Right lobe of liver (tissue), 6 donors: ENCODE results near the gene MATK. TPM values are rescaled to one million over a fixed set of nuclear protein-coding genes. Genes with fewer than 3 reads are reported as not detected.
A peak's percentile ranks its signal among the peaks of the same experiment; 100 is the strongest.
"Not testable (repeated sequence)": the region's sequence is repeated elsewhere in the genome, so short reads cannot be mapped to it uniquely, and the experiment has no call there.

ENCODE experiments used
- ATAC-seq, 4 donors: fragments of 200-7000 bp; cut with Tn5 transposase; one replicate each; pipeline ENCODE4 v1.9.1; 2020; ENCODE audit warnings: mild to moderate bottlenecking in 4 of 4, moderate library complexity in 4 of 4
- DNase-seq, 3 donors: peaks; one replicate each; pipeline ENCODE4 v3.0.0-alpha.2; 2020
- H3K27ac ChIP-seq, 3 donors: fragments of 200-600 bp; one replicate each; pipeline ENCODE4 v1.8.0; 2022
- H3K27me3 ChIP-seq, 2 donors: fragments of 200-600 bp; one replicate each; pipeline ENCODE4 v1.8.0; 2022
- H3K36me3 ChIP-seq, 4 donors: fragments of 200-600 bp; sonication (generic) in 1 of 4; one replicate each; pipeline versions ENCODE4 v1.5.1 to v1.8.0; 2017 to 2022; ENCODE audit warnings: control low read depth in 1 of 4
- H3K4me1 ChIP-seq, 4 donors: fragments of 200-600 bp; sonication (generic) in 1 of 4; one replicate each; pipeline versions ENCODE4 v1.5.1 to v1.8.0; 2017 to 2022; ENCODE audit warnings: control low read depth in 1 of 4
- H3K4me3 ChIP-seq, 3 donors: fragments of 200-600 bp; one replicate each; pipeline ENCODE4 v1.8.0; 2022
- H3K9me3 ChIP-seq, 4 donors: fragments of 200-600 bp; sonication (generic) in 1 of 4; one replicate each; pipeline versions ENCODE4 v1.5.1 to v1.8.0; 2017 to 2022; ENCODE audit warnings: control low read depth in 1 of 4
- CTCF ChIP-seq, 4 donors: fragments of 200-600 bp in 3 of 4; fragments of 450-650 bp in 1 of 4; IDR thresholded peaks; one replicate each; pipeline versions ENCODE4 v1.5.1 to v1.8.0; 2016 to 2022; ENCODE audit warnings: antibody characterized with exemption in 4 of 4, mild to moderate bottlenecking in 2 of 4
- POLR2A ChIP-seq: fragments of 450-650 bp; IDR thresholded peaks from one replicate; pipeline ENCODE4 v1.6.1; 2017; ENCODE audit warnings: antibody characterized with exemption, mild to moderate bottlenecking
- WGBS: methylation state at CpG from one replicate; pipeline ENCODE4 v1.1.6; 2018; ENCODE audit warnings: low coverage, low lambda C conversion rate; ENCODE audit not compliant: insufficient coverage; ENCODE audit errors: missing lambda C conversion rate; 5-methylcytosine and 5-hydroxymethylcytosine counted together
- intact Hi-C, 2 donors: fragments of 100-400 bp; cut with DNase I; formaldehyde crosslinking; loops; one replicate each; pipeline versions ENCODE4 v1.11.2 to v1.14.1; 2022
- total RNA-seq, 6 experiments: library from RNA; depleted of rRNA in 2 of 6; stranded (reverse); fragments of >200 nt in 2 of 6; fragmentation: NEBNext Ultra II Directional in 3 of 6; extraction: Animal tissue kit (Norgen Biotek cat#: 25700) in 3 of 6; gene quantifications; one replicate each; pipeline versions ENCODE4 v1.1.0 to v1.2.4, GENCODE V29; 2016 to 2023
- donor health status: DM: no; HTN: yes; CAD: no.
- donor health status: DM: no; HTN: no; CAD: no.
- donor health status: DM: no; HTN: no; CAD: no.
- donor health status: DM: no; HTN: yes; CAD: no.
- donor health status: DM: no; HTN: yes; CAD: no.

The MATK gene
- total RNA-seq, 6 experiments from 2014 or later = 0.49 to 2.5 (median 0.90) TPM

- 13% methylated on average over 7 of the region's 7 CpGs for WGBS
Observed at GRCh38 chr19:3760871-3761361, 25.3 kb downstream of the MATK start.

GRCh38 chr19:3759482-3760254 lies 26.5 kb downstream of the MATK start:
- intact Hi-C loops = no loop called here
- TF ChIP-seq CTCF (IDR thresholded peaks at IDR 0.05) (no peak), POLR2A (no peak)
- 80% methylated on average over 2 of the region's 19 CpGs for WGBS
- Histone ChIP-seq H3K9me3 (no peaks in the 10 kb centered on the region), H3K27me3 (no peaks in the 10 kb centered on the region), H3K27ac (no peak overlapping the region), H3K36me3 (peaks cover 0 to 13% (median 0%) of the 10 kb centered on the region in 4 donors), H3K4me3 (no peak overlapping the region), H3K4me1 (peaks cover 0 to 23% (median 9%) of the 10 kb centered on the region in 4 donors)
- no peak for ATAC-seq
- DNase-seq = no peak

More at GRCh38 chr19:3760871-3761361, 25.3 kb downstream of the MATK start:
- peak overlapping the region; percentile 83 to 92 (median 88) for H3K4me3 ChIP-seq
- no peak for TF ChIP-seq CTCF (IDR thresholded peaks at IDR 0.05)
- TF ChIP-seq POLR2A = no peak
- no peaks in the 10 kb centered on the region for H3K27me3 ChIP-seq
- H3K36me3 ChIP-seq = peaks cover 0 to 22% (median 0%) of the 10 kb centered on the region in 4 donors
- DNase-seq (no peak), ATAC-seq (no peak)
- no peaks in the 10 kb centered on the region for H3K9me3 ChIP-seq
- intact Hi-C loops = no loop called here
- peaks cover 0 to 23% (median 9%) of the 10 kb centered on the region in 4 donors for H3K4me1 ChIP-seq
- H3K27ac ChIP-seq = peak overlapping the region; percentile 83 to 99 (median 93)

GRCh38 chr19:3758297-3758696 lies 27.9 kb downstream of the MATK start:
- peaks cover 0 to 19% (median 8%) of the 10 kb centered on the region in 4 donors for H3K4me1 ChIP-seq
- 96% methylated on average over 10 of the region's 13 CpGs for WGBS
- H3K27ac ChIP-seq, H3K9me3 ChIP-seq, H3K4me3 ChIP-seq, intact Hi-C loops, H3K27me3 ChIP-seq, DNase-seq, ATAC-seq: not testable (repeated sequence)
- H3K36me3 ChIP-seq = peaks cover 0 to 17% (median 0%) of the 10 kb centered on the region in 4 donors

- H3K27me3 ChIP-seq, H3K27ac ChIP-seq, intact Hi-C loops, DNase-seq, ATAC-seq, H3K9me3 ChIP-seq, H3K4me3 ChIP-seq: not testable (repeated sequence)
- H3K4me1 ChIP-seq = peaks cover 0 to 16% (median 7%) of the 10 kb centered on the region in 4 donors
- 91% methylated on average over 7 of the region's 7 CpGs for WGBS
- H3K36me3 ChIP-seq = peaks cover 0 to 21% (median 0%) of the 10 kb centered on the region in 4 donors
Observed at GRCh38 chr19:3757705-3758104, 28.5 kb downstream of the MATK start.

- DNase-seq (no peak), ATAC-seq (peak in 1 of 4 donors; percentile 13)
- intact Hi-C loops = no loop called here
- no peaks in the 10 kb centered on the region for H3K27me3 ChIP-seq
- WGBS = 97% methylated on average over 10 of the region's 51 CpGs
- no peak overlapping the region for H3K4me3 ChIP-seq
- no peaks in the 10 kb centered on the region for H3K9me3 ChIP-seq
- peaks cover 0 to 41% (median 1%) of the 10 kb centered on the region in 4 donors for H3K36me3 ChIP-seq
- H3K27ac ChIP-seq = no peak overlapping the region
- H3K4me1 ChIP-seq = no peaks in the 10 kb centered on the region
- TF ChIP-seq CTCF (IDR thresholded peaks at IDR 0.05) (no peak), POLR2A (no peak)
Observed at GRCh38 chr19:3753631-3754410, 32.4 kb downstream of the MATK start.
